ENCODE measurements around the gene DENND1A. TPM values are rescaled to one million over a fixed set of nuclear protein-coding genes. Genes with fewer than 3 reads are reported as not detected.

The DENND1A gene
- total RNA-seq, 6 experiments from 2014 or later = 13.9 to 22.6 (median 16.3) TPM

- Histone ChIP-seq H3K9me3 (no peaks in the 10 kb centered on the region), H3K27ac (no peak overlapping the region), H3K4me3 (no peak overlapping the region), H3K4me1 (no peaks in the 10 kb centered on the region), H3K36me3 (no peaks in the 10 kb centered on the region), H3K27me3 (no peaks in the 10 kb centered on the region)
- intact Hi-C loops (cut with DNase I) = no loop called here
- DNase-seq (no peak), ATAC-seq (no peak)
- WGBS (ENCODE audit: insufficient coverage, low coverage, low lambda C conversion rate, missing lambda C conversion rate) = 89% methylated on average over 1 of the region's 1 CpG
- TF ChIP-seq, protein P1, sequence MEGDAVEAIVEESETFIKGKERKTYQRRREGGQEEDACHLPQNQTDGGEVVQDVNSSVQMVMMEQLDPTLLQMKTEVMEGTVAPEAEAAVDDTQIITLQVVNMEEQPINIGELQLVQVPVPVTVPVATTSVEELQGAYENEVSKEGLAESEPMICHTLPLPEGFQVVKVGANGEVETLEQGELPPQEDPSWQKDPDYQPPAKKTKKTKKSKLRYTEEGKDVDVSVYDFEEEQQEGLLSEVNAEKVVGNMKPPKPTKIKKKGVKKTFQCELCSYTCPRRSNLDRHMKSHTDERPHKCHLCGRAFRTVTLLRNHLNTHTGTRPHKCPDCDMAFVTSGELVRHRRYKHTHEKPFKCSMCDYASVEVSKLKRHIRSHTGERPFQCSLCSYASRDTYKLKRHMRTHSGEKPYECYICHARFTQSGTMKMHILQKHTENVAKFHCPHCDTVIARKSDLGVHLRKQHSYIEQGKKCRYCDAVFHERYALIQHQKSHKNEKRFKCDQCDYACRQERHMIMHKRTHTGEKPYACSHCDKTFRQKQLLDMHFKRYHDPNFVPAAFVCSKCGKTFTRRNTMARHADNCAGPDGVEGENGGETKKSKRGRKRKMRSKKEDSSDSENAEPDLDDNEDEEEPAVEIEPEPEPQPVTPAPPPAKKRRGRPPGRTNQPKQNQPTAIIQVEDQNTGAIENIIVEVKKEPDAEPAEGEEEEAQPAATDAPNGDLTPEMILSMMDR (IDR thresholded peaks at IDR 0.05) = no peak
- TF ChIP-seq POLR2A (IDR thresholded peaks at IDR 0.05) = no peak
Measured at GRCh38 chr9:123883634-123884033, 46.3 kb downstream of the DENND1A start.

DNA sequence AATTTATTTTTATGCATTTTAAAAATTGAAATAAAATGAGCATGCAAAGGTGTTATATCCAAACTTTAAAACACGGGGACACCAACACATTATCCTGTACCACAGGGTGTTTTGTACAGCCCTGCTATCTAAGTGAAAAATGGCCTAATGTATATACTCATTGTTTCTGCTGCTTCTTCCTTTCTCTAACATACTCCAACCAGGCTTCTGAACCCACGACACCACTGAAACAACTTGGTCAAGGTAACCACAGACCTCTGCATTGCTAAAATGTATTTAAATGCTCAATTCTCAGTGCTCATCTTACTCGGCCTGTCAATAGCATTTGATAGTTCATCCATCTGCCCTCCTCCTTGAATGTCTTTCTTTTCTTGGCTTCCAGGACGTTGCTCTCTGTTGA is 48.3 kb downstream of the DENND1A start:
- H3K27ac ChIP-seq = no peak overlapping the region
- no peaks in the 10 kb centered on the region for H3K27me3 ChIP-seq
- DNase-seq = no peak
- ATAC-seq = no peak
- H3K4me3 ChIP-seq = no peak overlapping the region
- H3K4me1 ChIP-seq = no peaks in the 10 kb centered on the region
- H3K9me3 ChIP-seq = no peaks in the 10 kb centered on the region
- peaks cover 0 to 7% (median 0%) of the 10 kb centered on the region in 4 donors for H3K36me3 ChIP-seq
- 81% methylated on average over 4 of the region's 4 CpGs for WGBS (ENCODE audit: insufficient coverage, low coverage, low lambda C conversion rate, missing lambda C conversion rate)
- intact Hi-C loops (cut with DNase I) = no loop called here
- TF ChIP-seq POLR2A (IDR thresholded peaks at IDR 0.05) = no peak
- TF ChIP-seq, protein P1 (IDR thresholded peaks at IDR 0.05) = no peak

GRCh38 chr9:123880420-123880819 is 49.5 kb downstream of the DENND1A start:
- no peak for ATAC-seq
- TF ChIP-seq, protein P1 (IDR thresholded peaks at IDR 0.05) = no peak
- no peak for TF ChIP-seq POLR2A (IDR thresholded peaks at IDR 0.05)
- no peak for DNase-seq
- no peaks in the 10 kb centered on the region for H3K27me3 ChIP-seq
- H3K27ac ChIP-seq = no peak overlapping the region
- intact Hi-C loops (cut with DNase I) = no loop called here
- H3K4me3 ChIP-seq = no peak overlapping the region
- peaks cover 0 to 9% (median 0%) of the 10 kb centered on the region in 4 donors for H3K36me3 ChIP-seq
- H3K9me3 ChIP-seq = no peaks in the 10 kb centered on the region
- no peaks in the 10 kb centered on the region for H3K4me1 ChIP-seq
- WGBS (ENCODE audit: insufficient coverage, low coverage, low lambda C conversion rate, missing lambda C conversion rate) = 74% methylated on average over 3 of the region's 3 CpGs

DNA sequence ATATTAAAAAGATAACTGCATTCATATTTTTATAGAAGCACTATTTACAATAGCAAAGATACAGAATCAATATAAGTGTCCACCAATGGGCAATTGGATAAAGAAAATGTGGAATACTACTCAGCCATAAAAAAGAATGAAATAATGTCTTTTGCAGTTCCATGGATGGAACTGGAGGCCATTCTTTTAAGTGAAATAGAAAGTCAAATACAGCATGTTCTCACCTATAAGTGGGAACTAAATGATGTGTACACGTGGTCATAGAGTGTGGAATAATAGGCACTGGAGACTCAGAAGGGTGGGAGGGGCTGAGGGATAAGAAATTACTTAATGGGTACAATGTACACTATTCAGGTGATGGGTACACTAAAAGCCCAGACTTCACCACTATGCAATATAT is 53.2 kb downstream of the DENND1A start:
- DNase-seq (no peak), ATAC-seq (no peak)
- H3K36me3 ChIP-seq = peaks cover 0 to 9% (median 0%) of the 10 kb centered on the region in 4 donors
- no peaks in the 10 kb centered on the region for H3K4me1 ChIP-seq
- H3K4me3 ChIP-seq = no peak overlapping the region
- 93% methylated on average over 1 of the region's 1 CpG for WGBS (ENCODE audit: insufficient coverage, low coverage, low lambda C conversion rate, missing lambda C conversion rate)
- intact Hi-C loops (cut with DNase I) = no loop called here
- no peak overlapping the region for H3K27ac ChIP-seq
- H3K9me3 ChIP-seq = no peaks in the 10 kb centered on the region
- no peak for TF ChIP-seq POLR2A (IDR thresholded peaks at IDR 0.05)
- H3K27me3 ChIP-seq = no peaks in the 10 kb centered on the region

DNA sequence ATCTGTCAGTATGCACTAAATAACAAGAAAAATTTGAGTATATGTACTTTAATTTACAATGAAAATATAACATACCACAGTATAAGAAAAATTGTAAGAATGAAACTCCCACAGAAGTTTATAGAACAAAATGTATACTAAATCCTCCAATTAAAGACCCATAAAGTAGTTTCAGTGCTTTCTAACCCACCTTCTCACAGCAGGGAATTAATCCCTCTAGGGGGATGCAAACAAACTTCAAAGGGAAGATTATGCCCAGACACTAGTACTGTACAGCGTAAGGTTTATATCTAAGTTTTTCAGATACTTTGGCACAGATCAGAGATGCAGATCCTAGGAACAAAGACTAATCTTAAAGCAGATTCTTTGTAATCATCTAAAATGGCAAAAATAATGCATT is 57.2 kb downstream of the DENND1A start:
- H3K36me3 ChIP-seq = peaks cover 0 to 9% (median 0%) of the 10 kb centered on the region in 4 donors
- no peak overlapping the region for H3K4me3 ChIP-seq
- no peak for TF ChIP-seq POLR2A (IDR thresholded peaks at IDR 0.05)
- TF ChIP-seq, protein P1 (IDR thresholded peaks at IDR 0.05) = no peak
- DNase-seq = no peak
- ATAC-seq = no peak
- H3K27me3 ChIP-seq = no peaks in the 10 kb centered on the region
- WGBS (ENCODE audit: insufficient coverage, low coverage, low lambda C conversion rate, missing lambda C conversion rate) = 71% methylated on average over 1 of the region's 1 CpG
- H3K9me3 ChIP-seq = no peaks in the 10 kb centered on the region
- H3K27ac ChIP-seq = no peak overlapping the region
- intact Hi-C loops (cut with DNase I) = no loop called here
- peaks cover 0 to 5% (median 2%) of the 10 kb centered on the region in 4 donors for H3K4me1 ChIP-seq

Data from right lobe of liver (tissue), 6 donors.